WTC11 (cell line): ENCODE data around the gene HOXB8. TPM values are rescaled to one million over a fixed set of nuclear protein-coding genes. Genes with fewer than 3 reads are reported as not detected.

Experiments used
- ATAC-seq: fragments of 200-7000 bp; cut with Tn5 transposase; 2 replicates; pipeline ENCODE4 v1.10.0; 2021; ENCODE audit warnings: mild to moderate bottlenecking, moderate library complexity
- CTCF ChIA-PET: fragments of 300-600 bp; sonication (Branson Sonifier 250); formaldehyde crosslinking; loops from one replicate; lab custom pipeline; 2021; ENCODE audit warnings: antibody characterized with exemption; lab: Charles Lee
- POLR2A ChIA-PET: fragments of 350-600 bp; sonication (Branson Sonifier 250); formaldehyde crosslinking; loops from one replicate; lab custom pipeline; 2021; ENCODE audit warnings: antibody characterized with exemption; lab: Charles Lee
- DNase-seq: peaks from one replicate; pipeline ENCODE4 v3.0.0; 2021; ENCODE audit warnings: low spot score
- H3K27ac Mint-ChIP-seq: 2 replicates; pipeline ENCODE4 v1.8.0; 2021; ENCODE audit warnings: mixed read lengths
- H3K27me3 Mint-ChIP-seq: 2 replicates; pipeline ENCODE4 v1.8.0; 2021; ENCODE audit warnings: low read depth, mild to moderate bottlenecking, moderate library complexity, mixed read lengths
- H3K36me3 Mint-ChIP-seq: 2 replicates; pipeline ENCODE4 v1.8.0; 2021; ENCODE audit warnings: mixed read lengths
- H3K4me1 Mint-ChIP-seq: 2 replicates; pipeline ENCODE4 v1.8.0; 2022; ENCODE audit warnings: mixed read lengths
- H3K4me3 Mint-ChIP-seq: 2 replicates; pipeline ENCODE4 v1.8.0; 2021; ENCODE audit warnings: mild to moderate bottlenecking, moderate library complexity, mixed read lengths
- H3K9me3 Mint-ChIP-seq: 2 replicates; pipeline ENCODE4 v1.8.0; 2021; ENCODE audit warnings: mixed read lengths
- ARID4B ChIP-seq: sonication (generic); formaldehyde crosslinking; IDR thresholded peaks from 2 replicates; pipeline ENCODE4 v1.8.0; 2023; ENCODE audit warnings: missing genetic modification reagents, mild to moderate bottlenecking, borderline replicate concordance
- ATF1 ChIP-seq: sonication (generic); formaldehyde crosslinking; IDR thresholded peaks from 2 replicates; pipeline ENCODE4 v1.8.1; 2023; ENCODE audit warnings: mild to moderate bottlenecking, moderate library complexity, missing genetic modification reagents
- CBFB ChIP-seq: sonication (generic); formaldehyde crosslinking; IDR thresholded peaks from 2 replicates; pipeline ENCODE4 v1.8.1; 2022; ENCODE audit warnings: mild to moderate bottlenecking, low read depth, missing genetic modification reagents
- ESRRA ChIP-seq: sonication (generic); formaldehyde crosslinking; IDR thresholded peaks from 2 replicates; pipeline ENCODE4 v1.8.1; 2022; ENCODE audit warnings: mild to moderate bottlenecking, missing genetic modification reagents, borderline replicate concordance
- ETV6 ChIP-seq: sonication (generic); formaldehyde crosslinking; IDR thresholded peaks from 2 replicates; pipeline ENCODE4 v1.8.1; 2022; ENCODE audit warnings: mild to moderate bottlenecking, missing genetic modification reagents
- FOXP1 ChIP-seq: sonication (generic); formaldehyde crosslinking; IDR thresholded peaks from 2 replicates; pipeline ENCODE4 v1.8.0; 2022; ENCODE audit warnings: missing genetic modification reagents, mild to moderate bottlenecking, moderate library complexity, borderline replicate concordance
- GRHL2 ChIP-seq: fragments of 250-450 bp; sonication (Bioruptor Pico); IDR thresholded peaks from 2 replicates; pipeline ENCODE4 v1.8.0; 2022; ENCODE audit warnings: mild to moderate bottlenecking, moderate library complexity; ENCODE audit not compliant: insufficient replicate concordance, severe bottlenecking
- HMGA2 ChIP-seq: fragments of 250-450 bp; sonication (Bioruptor Pico); IDR thresholded peaks from 2 replicates; pipeline ENCODE4 v1.4.0; 2021; ENCODE audit warnings: mild to moderate bottlenecking, moderate library complexity
- HMGXB4 ChIP-seq: sonication (generic); formaldehyde crosslinking; IDR thresholded peaks from 2 replicates; pipeline ENCODE4 v1.8.1; 2023; ENCODE audit warnings: mild to moderate bottlenecking, moderate library complexity, missing genetic modification reagents
- JAZF1 ChIP-seq: fragments of 250-450 bp; sonication (Bioruptor Pico); IDR thresholded peaks from 2 replicates; pipeline ENCODE4 v1.9.0; 2021; ENCODE audit warnings: moderate library complexity, mild to moderate bottlenecking, inconsistent platforms
- MAX ChIP-seq: sonication (generic); formaldehyde crosslinking; IDR thresholded peaks from 2 replicates; pipeline ENCODE4 v1.8.0; 2022; ENCODE audit warnings: mild to moderate bottlenecking, missing genetic modification reagents
- MYBL2 ChIP-seq: sonication (generic); formaldehyde crosslinking; IDR thresholded peaks from 2 replicates; pipeline ENCODE4 v1.8.1; 2023; ENCODE audit warnings: mild to moderate bottlenecking, moderate library complexity, missing genetic modification reagents
- STAT6 ChIP-seq: sonication (generic); formaldehyde crosslinking; conservative IDR thresholded peaks from 2 replicates; pipeline ENCODE4 v1.8.1; 2023; ENCODE audit warnings: mild to moderate bottlenecking, low read depth, missing genetic modification reagents, moderate library complexity
- TP53 ChIP-seq: sonication (generic); formaldehyde crosslinking; IDR thresholded peaks from 2 replicates; pipeline ENCODE4 v1.8.1; 2023; ENCODE audit warnings: mild to moderate bottlenecking, missing genetic modification reagents
- ZNF138 ChIP-seq: sonication (generic); formaldehyde crosslinking; conservative IDR thresholded peaks from 2 replicates; pipeline ENCODE4 v1.8.1; 2022; ENCODE audit warnings: mild to moderate bottlenecking, moderate library complexity, missing genetic modification reagents
- ZNF219 ChIP-seq: sonication (generic); formaldehyde crosslinking; IDR thresholded peaks from 2 replicates; pipeline ENCODE4 v1.8.0; 2023; ENCODE audit warnings: missing genetic modification reagents, mild to moderate bottlenecking, borderline replicate concordance
- ZNF263 ChIP-seq: sonication (generic); formaldehyde crosslinking; IDR thresholded peaks from 2 replicates; pipeline ENCODE4 v1.8.1; 2022; ENCODE audit warnings: low read depth, mild to moderate bottlenecking, moderate library complexity, missing genetic modification reagents
- ZNF416 ChIP-seq: fragments of 250-450 bp; sonication (Bioruptor Pico); IDR thresholded peaks from 2 replicates; pipeline ENCODE4 v1.9.0; 2021; ENCODE audit warnings: mild to moderate bottlenecking, inconsistent platforms
- ZNF423 ChIP-seq: fragments of 250-450 bp; sonication (Bioruptor Pico); IDR thresholded peaks from 2 replicates; pipeline ENCODE4 v2.1.2; 2022; ENCODE audit warnings: mild to moderate bottlenecking, moderate library complexity
- ZNF671 ChIP-seq: fragments of 250-450 bp; sonication (Bioruptor Pico); IDR thresholded peaks from 2 replicates; pipeline ENCODE4 v1.8.0; 2021; ENCODE audit warnings: mild to moderate bottlenecking
- total RNA-seq: library from RNA; stranded (reverse); gene quantifications from 3 replicates; pipeline ENCODE4 v1.2.3, GENCODE V29; 2021

The HOXB8 gene
- total RNA-seq, 1 experiment from 2014 or later: not detected

GRCh38 chr17:48582750-48583069 is 32.4 kb downstream of the HOXB8 start:
- CTCF ChIA-PET: interaction anchor here (0.7 to 1.3 kb wide), 2 partner anchors 11 to 42 kb away, joined by 4 to 5 read pairs; no protein-coding TSS in a partner anchor
- TF ChIP-seq TP53 (no peak), JAZF1 (no peak), ZNF138 (CRISPR knock-in tag) (no peak), GRHL2 (CRISPR knock-in tag) (no peak), CBFB (CRISPR knock-in tag) (no peak), ATF1 (no peak), ZNF416 (no peak), ESRRA (CRISPR knock-in tag) (no peak), HMGXB4 (no peak), MAX (CRISPR knock-in tag) (no peak), ETV6 (CRISPR knock-in tag) (no peak), ZNF263 (CRISPR knock-in tag) (no peak), MYBL2 (CRISPR knock-in tag) (no peak), HMGA2 (CRISPR knock-in tag) (no peak), FOXP1 (CRISPR knock-in tag) (no peak), ARID4B (CRISPR knock-in tag) (no peak), ZNF671 (no peak), ZNF423 (no peak), STAT6 (CRISPR knock-in tag) (no peak), ZNF219 (CRISPR knock-in tag) (no peak)
- H3K27ac Mint-ChIP-seq: no peak overlapping the region
- peaks cover 53% of the 10 kb centered on the region for H3K4me1 Mint-ChIP-seq
- H3K27me3 Mint-ChIP-seq: peaks cover 98% of the 10 kb centered on the region; the same call in 1 of the 2 replicates
- DNase-seq (no peak), ATAC-seq (no peak)
- H3K9me3 Mint-ChIP-seq: no peaks in the 10 kb centered on the region
- POLR2A ChIA-PET: no interaction called here
- no peaks in the 10 kb centered on the region for H3K36me3 Mint-ChIP-seq
- peak overlapping the region; percentile 12; the same call in 1 of the 2 replicates for H3K4me3 Mint-ChIP-seq
